ENCODE results near the gene SPATA31E1. TPM values are rescaled to one million over a fixed set of nuclear protein-coding genes. Genes with fewer than 3 reads are reported as not detected.

The SPATA31E1 gene
- total RNA-seq, 4 donors from 2014 or later: not detected

DNA sequence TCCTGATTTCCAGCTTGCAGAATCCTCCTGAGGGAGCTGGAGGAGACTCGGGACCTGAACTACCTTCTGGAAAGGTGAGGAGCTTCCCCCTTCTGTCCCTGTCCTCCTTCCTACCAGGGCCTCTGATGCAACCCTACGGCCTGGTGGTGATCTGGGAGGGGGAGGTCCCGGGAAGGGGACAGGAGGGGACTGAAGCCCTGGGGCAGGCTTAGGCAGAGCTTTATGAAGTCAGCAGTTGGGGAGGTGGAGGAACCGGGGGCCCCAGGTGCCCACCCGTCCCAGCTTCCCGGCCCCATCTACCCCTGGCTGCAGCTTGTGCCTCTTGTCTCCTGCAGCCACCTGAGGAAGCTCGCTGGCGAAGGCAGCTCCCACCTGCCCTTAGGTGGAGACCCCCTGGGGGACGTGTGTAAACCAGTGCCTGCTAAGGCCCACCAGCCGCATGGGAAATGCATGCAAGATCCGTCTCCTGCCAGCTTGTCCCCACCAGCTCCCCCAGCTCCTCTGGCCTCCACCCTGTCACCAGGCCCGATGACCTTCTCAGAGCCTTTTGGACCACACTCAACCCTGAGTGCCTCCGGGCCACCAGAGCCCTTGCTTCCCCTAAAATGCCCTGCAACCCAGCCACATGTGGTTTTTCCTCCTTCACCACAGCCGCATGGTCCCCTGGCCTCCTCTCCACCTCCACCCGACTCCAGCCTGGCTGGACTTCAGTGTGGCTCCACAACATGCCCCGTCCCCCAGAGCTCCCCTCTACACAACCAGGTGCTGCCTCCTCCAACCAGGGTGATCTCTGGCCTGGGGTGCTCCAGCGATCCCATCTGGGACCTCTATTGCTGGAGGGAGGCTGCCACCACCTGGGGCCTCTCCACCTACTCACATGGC lies 2.1 kb downstream of the SPATA31E1 start:
- WGBS, 2 donors: 92 to 94% methylated on average over 17 of the region's 17 CpGs
- no peak for DNase-seq (ENCODE audit: low spot score in 2 of 2)
- H3K36me3 ChIP-seq: no peaks in the 10 kb centered on the region
- H3K27ac ChIP-seq: no peak overlapping the region
- H3K27me3 ChIP-seq: no peaks in the 10 kb centered on the region
- TF ChIP-seq POLR2A (IDR thresholded peaks at IDR 0.05) (no peak), EP300 (IDR thresholded peaks at IDR 0.05) (no peak), CTCF (IDR thresholded peaks at IDR 0.05) (no peak)
- H3K9me3 ChIP-seq: peaks cover 0 to 7% (median 0%) of the 10 kb centered on the region in 4 donors
- no peak overlapping the region for H3K4me3 ChIP-seq
- H3K4me1 ChIP-seq: no peaks in the 10 kb centered on the region

- H3K27ac ChIP-seq: no peak overlapping the region
- peaks cover 0 to 7% (median 0%) of the 10 kb centered on the region in 4 donors for H3K9me3 ChIP-seq
Measured at GRCh38 chr9:87885484-87886189, 3.0 kb downstream of the SPATA31E1 start.

DNA sequence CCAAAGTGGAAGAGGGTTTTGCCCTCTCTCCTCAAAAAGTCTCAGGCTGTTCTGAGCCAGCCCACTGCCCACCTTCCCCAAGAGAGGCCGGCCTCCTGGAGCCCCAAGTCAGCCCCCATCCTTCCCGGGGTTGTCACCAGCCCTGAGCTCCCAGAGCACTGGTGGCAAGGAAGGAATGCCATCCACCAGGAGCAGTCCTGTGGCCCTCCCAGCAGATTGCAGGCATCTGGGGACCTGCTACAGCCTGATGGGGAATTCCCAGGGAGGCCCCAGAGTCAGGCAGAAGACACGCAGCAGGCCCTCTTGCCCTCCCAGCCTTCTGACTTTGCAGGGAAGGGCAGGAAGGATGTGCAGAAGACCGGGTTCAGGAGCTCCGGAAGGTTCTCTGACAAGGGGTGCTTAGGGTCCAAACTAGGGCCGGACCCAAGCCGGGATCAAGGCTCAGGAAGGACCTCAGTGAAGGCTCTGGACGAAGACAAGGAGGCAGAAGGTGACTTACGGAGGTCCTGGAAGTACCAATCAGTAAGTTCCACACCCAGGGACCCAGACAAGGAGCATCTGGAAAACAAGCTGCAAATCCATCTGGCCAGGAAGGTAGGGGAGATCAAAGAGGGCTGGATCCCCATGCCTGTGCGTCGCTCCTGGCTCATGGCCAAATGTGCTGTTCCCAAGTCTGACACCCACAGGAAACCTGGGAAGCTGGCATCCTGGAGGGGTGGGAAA lies 3.7 kb downstream of the SPATA31E1 start:
- H3K4me1 ChIP-seq: no peaks in the 10 kb centered on the region
- no peak for TF ChIP-seq POLR2A (IDR thresholded peaks at IDR 0.05)
- no peak for TF ChIP-seq CTCF (IDR thresholded peaks at IDR 0.05)
- no peak for TF ChIP-seq EP300 (IDR thresholded peaks at IDR 0.05)
- no peak overlapping the region for H3K27ac ChIP-seq
- no peaks in the 10 kb centered on the region for H3K36me3 ChIP-seq
- no peaks in the 10 kb centered on the region for H3K27me3 ChIP-seq
- 80 to 81% methylated on average over 11 of the region's 11 CpGs for WGBS, 2 donors
- H3K4me3 ChIP-seq: no peak overlapping the region
- peaks cover 0 to 7% (median 0%) of the 10 kb centered on the region in 4 donors for H3K9me3 ChIP-seq
- DNase-seq (ENCODE audit: low spot score in 2 of 2): no peak

More at GRCh38 chr9:87885484-87886189, 3.0 kb downstream of the SPATA31E1 start:
- DNase-seq (ENCODE audit: low spot score in 2 of 2): no peak
- 83 to 89% methylated on average over 12 to 13 of the region's 13 CpGs for WGBS, 2 donors
- H3K4me1 ChIP-seq: no peaks in the 10 kb centered on the region
- H3K4me3 ChIP-seq: no peak overlapping the region
- H3K36me3 ChIP-seq: no peaks in the 10 kb centered on the region
- TF ChIP-seq CTCF (IDR thresholded peaks at IDR 0.05) (no peak), EP300 (IDR thresholded peaks at IDR 0.05) (no peak), POLR2A (IDR thresholded peaks at IDR 0.05) (no peak)
- H3K27me3 ChIP-seq: no peaks in the 10 kb centered on the region

- H3K9me3 ChIP-seq: peaks cover 0 to 7% (median 0%) of the 10 kb centered on the region in 4 donors
- no peaks in the 10 kb centered on the region for H3K27me3 ChIP-seq
- no peaks in the 10 kb centered on the region for H3K36me3 ChIP-seq
- no peak overlapping the region for H3K4me3 ChIP-seq
- TF ChIP-seq CTCF (IDR thresholded peaks at IDR 0.05) (no peak), POLR2A (IDR thresholded peaks at IDR 0.05) (no peak)
- no peaks in the 10 kb centered on the region for H3K4me1 ChIP-seq
- DNase-seq (ENCODE audit: low spot score in 2 of 2): no peak
- H3K27ac ChIP-seq: no peak overlapping the region
- 81 to 84% methylated on average over 7 to 12 of the region's 13 CpGs for WGBS, 2 donors
Measured at GRCh38 chr9:87886933-87887505, 4.3 kb downstream of the SPATA31E1 start.
